GM19395 (cell line): ENCODE results near the gene GMPPA.

Experiments
- ATAC-seq: cut with Tn5 transposase; IDR thresholded peaks from one replicate; pipeline ENCODE4 v1.9.1; 2021; ENCODE audit warnings: mild to moderate bottlenecking, moderate library complexity; ENCODE audit not compliant: unreplicated experiment

The GMPPA gene

DNA sequence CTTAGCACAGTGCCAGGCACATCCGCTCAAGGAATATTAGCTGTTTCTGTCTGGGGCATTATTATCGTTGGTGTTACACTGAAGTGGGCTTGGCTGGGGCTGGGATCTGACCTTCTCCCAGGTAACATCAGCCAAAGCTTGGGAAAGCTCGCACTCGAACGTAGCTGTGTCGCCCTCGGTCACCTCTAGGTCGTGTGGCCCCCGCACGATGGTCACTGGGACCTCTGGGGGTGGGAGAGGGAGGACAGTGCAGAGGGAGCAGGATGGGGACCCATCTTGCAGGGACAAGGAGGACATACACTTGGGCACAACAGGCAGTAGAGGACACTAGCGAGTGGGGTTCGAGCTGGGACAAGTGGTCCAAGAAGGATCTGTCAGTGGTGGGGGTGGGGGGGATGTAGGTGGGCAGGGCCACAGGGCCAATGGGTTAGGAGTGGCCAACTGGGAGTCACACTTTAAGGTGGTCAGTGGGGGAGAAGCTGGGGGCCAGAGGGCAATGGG is 54.8 kb downstream of the GMPPA start:
- no peak for ATAC-seq

DNA sequence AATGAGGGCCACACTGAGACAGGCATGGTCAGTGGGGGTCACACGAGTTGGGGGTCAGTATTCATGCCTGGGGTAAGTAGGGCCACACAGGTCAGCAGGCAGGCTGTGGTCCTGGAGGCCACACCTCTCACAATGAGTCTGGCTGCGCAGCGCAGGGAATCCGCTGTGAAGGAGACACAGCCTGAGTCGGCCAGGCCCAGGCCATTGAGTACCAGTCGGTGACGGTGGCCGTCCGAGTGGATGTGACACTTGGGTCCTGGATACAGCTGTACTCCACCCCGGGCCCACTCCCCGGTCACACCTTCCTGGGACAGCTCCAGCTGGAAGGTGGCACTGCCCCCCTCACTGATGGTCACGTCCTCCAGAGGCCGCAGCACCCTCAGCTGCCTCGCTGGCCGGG is 55.7 kb downstream of the GMPPA start:
- no peak for ATAC-seq

GRCh38 chr2:219555956-219556355 is 57.3 kb downstream of the GMPPA start:
- no peak for ATAC-seq

- ATAC-seq = no peak
Observed at GRCh38 chr2:219556413-219556812, 57.7 kb downstream of the GMPPA start.
